Measurements from ENCODE around the gene NOX4.

DNA sequence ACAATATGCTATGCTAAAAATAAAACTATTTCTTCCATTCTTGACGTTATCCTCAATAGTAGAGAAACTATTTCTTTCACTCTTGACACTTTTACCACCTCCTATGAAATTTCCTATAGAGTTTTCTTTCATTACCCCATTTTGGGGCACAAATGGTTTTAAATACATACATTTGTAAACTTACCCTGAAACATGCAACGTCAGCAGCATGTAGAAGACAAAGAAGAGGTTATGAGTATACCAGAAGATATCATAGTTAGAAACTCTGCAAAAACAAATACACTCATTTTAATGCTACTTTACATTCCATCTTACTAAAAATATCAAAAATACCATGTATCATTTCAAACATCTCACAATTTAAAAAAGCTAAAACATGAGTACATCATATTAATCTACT is 69.5 kb downstream of the NOX4 start:
- TF ChIP-seq, protein P1, sequence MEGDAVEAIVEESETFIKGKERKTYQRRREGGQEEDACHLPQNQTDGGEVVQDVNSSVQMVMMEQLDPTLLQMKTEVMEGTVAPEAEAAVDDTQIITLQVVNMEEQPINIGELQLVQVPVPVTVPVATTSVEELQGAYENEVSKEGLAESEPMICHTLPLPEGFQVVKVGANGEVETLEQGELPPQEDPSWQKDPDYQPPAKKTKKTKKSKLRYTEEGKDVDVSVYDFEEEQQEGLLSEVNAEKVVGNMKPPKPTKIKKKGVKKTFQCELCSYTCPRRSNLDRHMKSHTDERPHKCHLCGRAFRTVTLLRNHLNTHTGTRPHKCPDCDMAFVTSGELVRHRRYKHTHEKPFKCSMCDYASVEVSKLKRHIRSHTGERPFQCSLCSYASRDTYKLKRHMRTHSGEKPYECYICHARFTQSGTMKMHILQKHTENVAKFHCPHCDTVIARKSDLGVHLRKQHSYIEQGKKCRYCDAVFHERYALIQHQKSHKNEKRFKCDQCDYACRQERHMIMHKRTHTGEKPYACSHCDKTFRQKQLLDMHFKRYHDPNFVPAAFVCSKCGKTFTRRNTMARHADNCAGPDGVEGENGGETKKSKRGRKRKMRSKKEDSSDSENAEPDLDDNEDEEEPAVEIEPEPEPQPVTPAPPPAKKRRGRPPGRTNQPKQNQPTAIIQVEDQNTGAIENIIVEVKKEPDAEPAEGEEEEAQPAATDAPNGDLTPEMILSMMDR (IDR thresholded peaks at IDR 0.05), result no peak
- no peak for TF ChIP-seq POLR2AphosphoS5 (IDR thresholded peaks at IDR 0.05)
